Stimulated activated CD8-positive, alpha-beta memory T cell treated with anti-CD3 and anti-CD28 coated beads, Interleukin-15, amount 100 ng/mL, for 24 hours (primary cell): ENCODE results near the gene GPR137C.
"Not testable (repeated sequence)": the region's sequence is repeated elsewhere in the genome, so short reads cannot be mapped to it uniquely, and the experiment has no call there.

Experiments used
- DNase-seq: peaks from one replicate; pipeline ENCODE4 v3.0.0-alpha.2; 2020; ENCODE audit warnings: low read depth

GPR137C gene

GRCh38 chr14:52568454-52568853 is 15.8 kb downstream of the GPR137C start:
- not testable (repeated sequence) for DNase-seq

- DNase-seq: no peak
Measured at GRCh38 chr14:52575858-52576257, 23.2 kb downstream of the GPR137C start.

GRCh38 chr14:52583544-52583943 is 30.9 kb downstream of the GPR137C start:
- DNase-seq: no peak

GRCh38 chr14:52589646-52590045 is 37.0 kb downstream of the GPR137C start:
- DNase-seq: no peak

GRCh38 chr14:52590318-52590717 is 37.7 kb downstream of the GPR137C start:
- DNase-seq: no peak

GRCh38 chr14:52596320-52596719 is 43.7 kb downstream of the GPR137C start:
- no peak for DNase-seq

- DNase-seq: no peak
Measured at GRCh38 chr14:52596861-52597260, 44.2 kb downstream of the GPR137C start.

- DNase-seq: no peak
Measured at GRCh38 chr14:52598568-52598967, 45.9 kb downstream of the GPR137C start.

- DNase-seq: no peak
Measured at GRCh38 chr14:52599974-52600373, 47.3 kb downstream of the GPR137C start.

- no peak for DNase-seq
Measured at GRCh38 chr14:52602131-52602530, 49.5 kb downstream of the GPR137C start.

- no peak for DNase-seq
Measured at GRCh38 chr14:52607061-52607460, 54.4 kb downstream of the GPR137C start.

- no peak for DNase-seq
Measured at GRCh38 chr14:52609445-52610044, 56.9 kb downstream of the GPR137C start.

GRCh38 chr14:52610187-52610586 is 57.6 kb downstream of the GPR137C start:
- no peak for DNase-seq

- no peak for DNase-seq
Measured at GRCh38 chr14:52618602-52619001, 66.0 kb downstream of the GPR137C start.

- DNase-seq: no peak
Measured at GRCh38 chr14:52619687-52620086, 67.1 kb downstream of the GPR137C start.

GRCh38 chr14:52640137-52640536 is 87.5 kb downstream of the GPR137C start:
- no peak for DNase-seq

GRCh38 chr14:52641745-52642144 is 89.1 kb downstream of the GPR137C start:
- DNase-seq: no peak

GRCh38 chr14:52649511-52649910 is 96.9 kb downstream of the GPR137C start:
- no peak for DNase-seq

GRCh38 chr14:52650774-52651173 is 98.1 kb downstream of the GPR137C start:
- DNase-seq: no peak

GRCh38 chr14:52656905-52657304 is 104.3 kb downstream of the GPR137C start:
- no peak for DNase-seq

GRCh38 chr14:52660325-52660724 is 107.7 kb downstream of the GPR137C start:
- no peak for DNase-seq

GRCh38 chr14:52660832-52661231 is 108.2 kb downstream of the GPR137C start:
- DNase-seq: no peak

- DNase-seq: no peak
Measured at GRCh38 chr14:52661314-52661713, 108.7 kb downstream of the GPR137C start.

- no peak for DNase-seq
Measured at GRCh38 chr14:52663850-52664249, 111.2 kb downstream of the GPR137C start.

- DNase-seq: no peak
Measured at GRCh38 chr14:52678591-52678990, 126.0 kb downstream of the GPR137C start.
